Smooth muscle cell (in vitro differentiated cells): ENCODE results near the gene C1orf87. TPM values are rescaled to one million over a fixed set of nuclear protein-coding genes. Genes with fewer than 3 reads are reported as not detected.

Experiments
- DNase-seq: peaks from one replicate; lab custom pipeline; 2025; ENCODE audit not compliant: unreplicated experiment; lab: John Stamatoyannopoulos, UW
- H2AFZ ChIP-seq: fragments of 200-600 bp; sonication (generic); 2 replicates; pipeline ENCODE4 v1.6.0; 2016; ENCODE audit warnings: antibody characterized with exemption, low read depth, mild to moderate bottlenecking
- H3F3A ChIP-seq: fragments of 200-600 bp; sonication (generic); 2 replicates; pipeline ENCODE4 v1.6.0; 2017; ENCODE audit warnings: antibody characterized with exemption, low read depth
- H3K27ac ChIP-seq: fragments of 200-600 bp; sonication (generic); 2 replicates; pipeline ENCODE4 v1.5.1; 2016; ENCODE audit warnings: low read depth, mild to moderate bottlenecking
- H3K27me3 ChIP-seq: fragments of 200-600 bp; sonication (generic); 2 replicates; pipeline ENCODE4 v1.6.1; 2016; ENCODE audit warnings: low read depth, mild to moderate bottlenecking
- H3K36me3 ChIP-seq: fragments of 200-600 bp; sonication (generic); 2 replicates; pipeline ENCODE4 v1.5.1; 2016; ENCODE audit warnings: low read depth
- H3K4me1 ChIP-seq: fragments of 200-600 bp; sonication (generic); 2 replicates; pipeline ENCODE4 v1.5.1; 2016; ENCODE audit warnings: low read depth
- H3K4me2 ChIP-seq: fragments of 200-600 bp; sonication (generic); 2 replicates; pipeline ENCODE4 v1.6.0; 2016; ENCODE audit warnings: mild to moderate bottlenecking
- H3K4me3 ChIP-seq: fragments of 200-600 bp; sonication (generic); 2 replicates; pipeline ENCODE4 v1.5.1; 2016; ENCODE audit warnings: mild to moderate bottlenecking
- H3K79me2 ChIP-seq: fragments of 200-600 bp; sonication (generic); 2 replicates; pipeline ENCODE4 v1.6.0; 2016; ENCODE audit warnings: low read depth, mild to moderate bottlenecking
- H3K9ac ChIP-seq: fragments of 200-600 bp; sonication (generic); 2 replicates; pipeline ENCODE4 v1.6.0; 2016; ENCODE audit warnings: low read depth
- H3K9me3 ChIP-seq: fragments of 200-600 bp; sonication (generic); replicated peaks from 2 replicates; pipeline ENCODE4 v1.5.1; 2016; ENCODE audit warnings: low read depth
- H4K20me1 ChIP-seq: fragments of 200-600 bp; sonication (generic); 2 replicates; pipeline ENCODE4 v1.6.0; 2016; ENCODE audit warnings: low read depth
- CTCF ChIP-seq: fragments of 200-600 bp; sonication (generic); IDR thresholded peaks from 2 replicates; pipeline ENCODE4 v1.5.1; 2017; ENCODE audit warnings: borderline replicate concordance, mild to moderate bottlenecking, antibody characterized with exemption; ENCODE audit not compliant: insufficient read depth, poor library complexity, severe bottlenecking
- WGBS: methylation state at CpG from one replicate; pipeline ENCODE4 v1.1.7; 2016; ENCODE audit warnings: low lambda C conversion rate; 5-methylcytosine and 5-hydroxymethylcytosine counted together
- polyA plus RNA-seq: library from polyadenylated mRNA; unstranded; fragments of >200 nt; fragmentation: Nextera tagmentation; extraction: Ambion mirVana; gene quantifications from 2 replicates; pipeline ENCODE4 v1.2.1, GENCODE V29; 2016
- total RNA-seq: library from RNA; depleted of rRNA; stranded (reverse); fragments of >200 nt; gene quantifications from 2 replicates; pipeline ENCODE4 v1.2.3, GENCODE V29; 2014

The C1orf87 gene
- total and polyA plus RNA-seq, 2 experiments from 2014 or later, result not detected

- TF ChIP-seq CTCF, result no peak
- Histone ChIP-seq H3K27me3 (peaks cover 31% of the 10 kb centered on the region), H3K9me3 (no peaks in the 10 kb centered on the region), H3K4me2 (no peak overlapping the region), H4K20me1 (no peaks in the 10 kb centered on the region), H3K9ac (no peak overlapping the region), H3K4me3 (no peak overlapping the region), H3K36me3 (no peaks in the 10 kb centered on the region), H3K27ac (no peak overlapping the region), H3K79me2 (no peaks in the 10 kb centered on the region), H3K4me1 (no peaks in the 10 kb centered on the region), H2AFZ (no peak overlapping the region), H3F3A (peaks cover 9% of the 10 kb centered on the region)
- 20% methylated on average over 9 of the region's 9 CpGs for WGBS
- no peak for DNase-seq
Measured at GRCh38 chr1:59990470-59990869, 83.1 kb downstream of the C1orf87 start.

- Histone ChIP-seq H3K4me2 (no peak overlapping the region), H2AFZ (no peak overlapping the region), H3K9ac (no peak overlapping the region), H3K36me3 (no peaks in the 10 kb centered on the region), H3K27ac (no peak overlapping the region), H3F3A (no peaks in the 10 kb centered on the region), H3K27me3 (peaks cover 43% of the 10 kb centered on the region), H3K4me3 (no peak overlapping the region), H3K4me1 (peaks cover 8% of the 10 kb centered on the region), H3K9me3 (no peaks in the 10 kb centered on the region), H3K79me2 (no peaks in the 10 kb centered on the region), H4K20me1 (no peaks in the 10 kb centered on the region)
- whole genome bisulfite sequencing, result 88% methylated on average over 12 of the region's 12 CpGs
- TF ChIP-seq CTCF, result no peak
- DNase-seq, result no peak
Measured at GRCh38 chr1:59986516-59987310, 86.9 kb downstream of the C1orf87 start.

- Histone ChIP-seq H3K4me2 (no peak overlapping the region), H3K36me3 (no peaks in the 10 kb centered on the region), H2AFZ (no peak overlapping the region), H3K4me1 (peaks cover 8% of the 10 kb centered on the region), H3K4me3 (no peak overlapping the region), H3K27me3 (peaks cover 42% of the 10 kb centered on the region), H3K79me2 (no peaks in the 10 kb centered on the region), H3K9me3 (no peaks in the 10 kb centered on the region), H4K20me1 (no peaks in the 10 kb centered on the region), H3K27ac (no peak overlapping the region), H3K9ac (no peak overlapping the region), H3F3A (no peaks in the 10 kb centered on the region)
- WGBS, result 85% methylated on average over 8 of the region's 8 CpGs
- TF ChIP-seq CTCF, result no peak
- no peak for DNase-seq
Measured at GRCh38 chr1:59985911-59986515, 87.6 kb downstream of the C1orf87 start.
